ENCODE measurements around the gene CNP.
A peak's percentile ranks its signal among the peaks of the same experiment; 100 is the strongest.

Gene CNP

GRCh38 chr17:41967141-41967920 is 736 bp downstream of the CNP start:
- TF ChIP-seq POLR2AphosphoS5 (IDR thresholded peaks at IDR 0.05; ENCODE audit: low read depth, low read length) (peak; percentile 16), TAF1 (IDR thresholded peaks at IDR 0.05; ENCODE audit: borderline replicate concordance, low read depth, low read length) (no peak), POLR2A (IDR thresholded peaks at IDR 0.05; ENCODE audit: low read depth, low read length) (no peak)
- DNase-seq (ENCODE audit: insufficient read length), result peak; percentile 50
- peak; percentile 70 for FAIRE-seq

- no peak for FAIRE-seq
- TF ChIP-seq TAF1 (IDR thresholded peaks at IDR 0.05; ENCODE audit: borderline replicate concordance, low read depth, low read length), result no peak
- no peak for TF ChIP-seq POLR2AphosphoS5 (IDR thresholded peaks at IDR 0.05; ENCODE audit: low read depth, low read length)
- no peak; the same call in 1 of the 2 replicates for TF ChIP-seq POLR2A (IDR thresholded peaks at IDR 0.05; ENCODE audit: low read depth, low read length)
- DNase-seq (ENCODE audit: insufficient read length), result no peak
Measured at GRCh38 chr17:41967921-41968578, 1.5 kb downstream of the CNP start.

- no peak for DNase-seq (ENCODE audit: insufficient read length)
- TF ChIP-seq POLR2AphosphoS5 (IDR thresholded peaks at IDR 0.05; ENCODE audit: low read depth, low read length), result no peak
- no peak for TF ChIP-seq POLR2A (IDR thresholded peaks at IDR 0.05; ENCODE audit: low read depth, low read length)
- TF ChIP-seq TAF1 (IDR thresholded peaks at IDR 0.05; ENCODE audit: borderline replicate concordance, low read depth, low read length), result no peak
- no peak for FAIRE-seq
Measured at GRCh38 chr17:41968676-41969075, 2.1 kb downstream of the CNP start.

GRCh38 chr17:41970901-41971331 is 4.3 kb downstream of the CNP start:
- FAIRE-seq (no peak), DNase-seq (ENCODE audit: insufficient read length) (no peak)
- peak; percentile 54; the same call in 1 of the 2 replicates for TF ChIP-seq POLR2AphosphoS5 (IDR thresholded peaks at IDR 0.05; ENCODE audit: low read depth, low read length)
- TF ChIP-seq TAF1 (IDR thresholded peaks at IDR 0.05; ENCODE audit: borderline replicate concordance, low read depth, low read length), result no peak
- no peak; the same call in none of the 2 replicates for TF ChIP-seq POLR2A (IDR thresholded peaks at IDR 0.05; ENCODE audit: low read depth, low read length)

- DNase-seq (ENCODE audit: insufficient read length) (no peak), FAIRE-seq (no peak)
- TF ChIP-seq POLR2A (IDR thresholded peaks at IDR 0.05; ENCODE audit: low read depth, low read length) (no peak), POLR2AphosphoS5 (IDR thresholded peaks at IDR 0.05; ENCODE audit: low read depth, low read length) (no peak), TAF1 (IDR thresholded peaks at IDR 0.05; ENCODE audit: borderline replicate concordance, low read depth, low read length) (no peak)
Measured at GRCh38 chr17:41971721-41972523, 5.3 kb downstream of the CNP start.

- FAIRE-seq, result peak; percentile 71
- DNase-seq (ENCODE audit: insufficient read length), result no peak
Measured at GRCh38 chr17:41972571-41973407, 6.2 kb downstream of the CNP start.

GRCh38 chr17:41973408-41973811 is 6.8 kb downstream of the CNP start:
- TF ChIP-seq TAF1 (IDR thresholded peaks at IDR 0.05; ENCODE audit: borderline replicate concordance, low read depth, low read length) (no peak), POLR2AphosphoS5 (IDR thresholded peaks at IDR 0.05; ENCODE audit: low read depth, low read length) (no peak), POLR2A (IDR thresholded peaks at IDR 0.05; ENCODE audit: low read depth, low read length) (no peak)
- DNase-seq (ENCODE audit: insufficient read length) (no peak), FAIRE-seq (no peak)

More at GRCh38 chr17:41972571-41973407, 6.2 kb downstream of the CNP start:
- TF ChIP-seq POLR2AphosphoS5 (IDR thresholded peaks at IDR 0.05; ENCODE audit: low read depth, low read length) (peak; percentile 43; the same call in 1 of the 2 replicates), POLR2A (IDR thresholded peaks at IDR 0.05; ENCODE audit: low read depth, low read length) (no peak; the same call in 1 of the 2 replicates)

- TF ChIP-seq POLR2AphosphoS5 (IDR thresholded peaks at IDR 0.05; ENCODE audit: low read depth, low read length), result no peak
- no peak for TF ChIP-seq POLR2A (IDR thresholded peaks at IDR 0.05; ENCODE audit: low read depth, low read length)
- no peak for TF ChIP-seq TAF1 (IDR thresholded peaks at IDR 0.05; ENCODE audit: borderline replicate concordance, low read depth, low read length)
- DNase-seq (ENCODE audit: insufficient read length) (no peak), FAIRE-seq (no peak)
Measured at GRCh38 chr17:41974031-41974430, 7.4 kb downstream of the CNP start.

- no peak for TF ChIP-seq TAF1 (IDR thresholded peaks at IDR 0.05; ENCODE audit: borderline replicate concordance, low read depth, low read length)
- TF ChIP-seq POLR2A (IDR thresholded peaks at IDR 0.05; ENCODE audit: low read depth, low read length), result no peak
- TF ChIP-seq POLR2AphosphoS5 (IDR thresholded peaks at IDR 0.05; ENCODE audit: low read depth, low read length), result no peak
- FAIRE-seq (no peak), DNase-seq (ENCODE audit: insufficient read length) (no peak)
Measured at GRCh38 chr17:41974658-41975057, 8.1 kb downstream of the CNP start.

All from GM12892 (cell line).